K562 (cell line): ENCODE data around the gene TMEM139. TPM values are rescaled to one million over a fixed set of nuclear protein-coding genes. Genes with fewer than 3 reads are reported as not detected.

Experiments
- ATAC-seq: fragments of 200-7000 bp; cut with Tn5 transposase; 3 replicates; pipeline ENCODE4 v1.9.1; 2020; ENCODE audit warnings: moderate library complexity
- BruUV-seq: library from RNA; stranded (reverse); fragments of 400-500 nt; replicated peaks from 2 replicates; lab custom pipeline; 2021; lab: Mats Ljungman, UMichigan
- CTCF ChIA-PET: fragments of 300-600 bp; formaldehyde crosslinking; extraction: SDS; loops from one replicate; lab custom pipeline; 2021; ENCODE audit warnings: low intra/inter-chr PET ratio; lab: Yijun Ruan, JAX
- POLR2A ChIA-PET: fragments of 300-600, 350-650 bp; sonication (Branson Sonifier 250); formaldehyde crosslinking; extraction: SDS; loops from one replicate; lab custom pipeline; 2021; ENCODE audit warnings: antibody characterized with exemption, inconsistent platforms; lab: Yijun Ruan, JAX
- DNase-seq, 4 experiments: peaks; one replicate each; pipeline versions ENCODE4 v3.0.0 to v3.0.0-alpha.2; 2011 to 2018; ENCODE audit warnings: low spot score in 3 of 4, mixed read lengths in 3 of 4; ENCODE audit errors: extremely low read depth in 1 of 4
- FAIRE-seq: peaks from 2 replicates; lab custom pipeline; 2011; peaks lifted over from hg19 to GRCh38; lab: Jason Lieb, UNC
- H2AFZ ChIP-seq: 2 replicates; pipeline ENCODE4 v1.6.0; 2011; ENCODE audit warnings: low read depth, low read length, control low read depth, inconsistent platforms
- H3K27ac ChIP-seq: fragments of 200-600 bp; 3 replicates; pipeline ENCODE4 v1.8.0; 2011; ENCODE audit warnings: low read depth, mild to moderate bottlenecking, control low read depth, inconsistent platforms, low read length, moderate library complexity, mixed read lengths; ENCODE audit errors: extremely low read depth
- H3K27me3 ChIP-seq, 2 experiments: fragments of 300-600 bp in 1 of 2; 2 replicates in 1 of 2; 3 replicates in 1 of 2; pipeline versions ENCODE4 v1.6.0 to v1.8.0; 2011; ENCODE audit warnings: inconsistent platforms in 2 of 2, low read length in 2 of 2, mild to moderate bottlenecking in 1 of 2, mixed read lengths in 1 of 2, moderate library complexity in 1 of 2; ENCODE audit not compliant: control insufficient read depth in 2 of 2, insufficient read depth in 2 of 2
- H3K36me3 ChIP-seq: fragments of 300-600 bp; 3 replicates; pipeline ENCODE4 v1.8.0; 2011; ENCODE audit warnings: mild to moderate bottlenecking, low read length, inconsistent platforms; ENCODE audit not compliant: control insufficient read depth, insufficient read depth
- H3K4me1 ChIP-seq, 2 experiments: fragments of 200-600 bp in 1 of 2; replicated peaks in 1 of 2; 2 replicates in 1 of 2; 3 replicates in 1 of 2; pipeline versions ENCODE4 v1.5.1 to v1.8.0; 2011; ENCODE audit warnings: inconsistent platforms in 2 of 2, low read length in 2 of 2, mild to moderate bottlenecking in 1 of 2, mixed read lengths in 1 of 2, moderate library complexity in 1 of 2; ENCODE audit not compliant: control insufficient read depth in 2 of 2, insufficient read depth in 2 of 2
- H3K4me2 ChIP-seq: 2 replicates; pipeline ENCODE4 v1.6.1; 2011; ENCODE audit warnings: low read length, control low read depth, inconsistent platforms, mixed read lengths; ENCODE audit not compliant: insufficient read depth
- H3K4me3 ChIP-seq: fragments of 200-600 bp; sonication (generic), shearing (Covaris generic); 2 replicates; pipeline ENCODE4 v1.5.1; 2016; ENCODE audit warnings: control low read depth, inconsistent platforms
- H3K79me2 ChIP-seq: fragments of 200-600 bp; 3 replicates; pipeline ENCODE4 v1.8.0; 2011; ENCODE audit warnings: low read length, inconsistent platforms; ENCODE audit not compliant: control insufficient read depth, insufficient read depth
- H3K9ac ChIP-seq, 2 experiments: 2 replicates each; pipeline versions ENCODE4 v1.6.0 to v1.6.1; 2011; ENCODE audit warnings: low read depth in 2 of 2, low read length in 2 of 2, control low read depth in 1 of 2, inconsistent platforms in 1 of 2, mild to moderate bottlenecking in 1 of 2, mixed read lengths in 1 of 2; ENCODE audit not compliant: insufficient read depth in 1 of 2
- H3K9me1 ChIP-seq: one replicate; pipeline ENCODE4 v1.6.0; 2011; ENCODE audit warnings: inconsistent platforms, mild to moderate bottlenecking, low read length, moderate library complexity; ENCODE audit not compliant: control insufficient read depth, insufficient read depth
- H3K9me3 ChIP-seq: replicated peaks from 2 replicates; pipeline ENCODE4 v1.5.1; 2011; ENCODE audit warnings: low read depth, low read length, inconsistent platforms; ENCODE audit not compliant: control insufficient read depth, insufficient read depth
- H4K20me1 ChIP-seq: replicated peaks from 2 replicates; pipeline ENCODE4 v1.6.1; 2011; ENCODE audit warnings: low read length, inconsistent platforms, mixed read lengths; ENCODE audit not compliant: control insufficient read depth, insufficient read depth
- CBFA2T2 ChIP-seq: fragments of 450-650 bp; conservative IDR thresholded peaks from 2 replicates; pipeline ENCODE4 v1.6.1; 2017; ENCODE audit warnings: mild to moderate bottlenecking
- CXXC5 ChIP-seq: fragments of 250-450 bp; sonication (Bioruptor Pico); IDR thresholded peaks from 2 replicates; pipeline ENCODE4 v1.8.0; 2022; ENCODE audit warnings: inconsistent platforms, mild to moderate bottlenecking, moderate library complexity
- E2F8 ChIP-seq: fragments of 450-650 bp; IDR thresholded peaks from 2 replicates; pipeline ENCODE4 v1.7.1; 2018; ENCODE audit warnings: mild to moderate bottlenecking, low read depth; ENCODE audit not compliant: partially characterized antibody
- EHMT2 ChIP-seq: fragments of 450-650 bp; IDR thresholded peaks from 2 replicates; pipeline ENCODE4 v1.6.1; 2018; ENCODE audit warnings: antibody characterized with exemption
- JUND ChIP-seq, 2 experiments: IDR thresholded peaks; 2 replicates in 1 of 2; 3 replicates in 1 of 2; pipeline ENCODE4 v1.6.1; 2011; ENCODE audit warnings: borderline replicate concordance in 2 of 2, low read depth in 2 of 2, low read length in 2 of 2, improper control_type of control experiment in 1 of 2, missing biosample characterization in 1 of 2, missing genetic modification characterization in 1 of 2, missing genetic modification reagents in 1 of 2
- KHSRP ChIP-seq: fragments of 450-650 bp; IDR thresholded peaks from 2 replicates; pipeline ENCODE4 v1.6.1; 2017
- KLF16 ChIP-seq: IDR thresholded peaks from 2 replicates; pipeline ENCODE4 v1.6.1; 2016; ENCODE audit warnings: antibody characterized with exemption
- SMARCE1 ChIP-seq: fragments of 450-650 bp; IDR thresholded peaks from 2 replicates; pipeline ENCODE4 v1.7.1; 2016; ENCODE audit warnings: mild to moderate bottlenecking
- TRIM28 ChIP-seq: fragments of 450-650 bp; IDR thresholded peaks from 2 replicates; pipeline ENCODE4 v1.6.1; 2017
- ZNF518B ChIP-seq: fragments of 250-450 bp; sonication (Bioruptor Pico); IDR thresholded peaks from 2 replicates; pipeline ENCODE4 v1.5.0; 2021; ENCODE audit warnings: mild to moderate bottlenecking, moderate library complexity
- WGBS: fragments of 100-300 bp; shearing (Covaris generic); methylation state at CpG from one replicate; pipeline ENCODE4 v1.1.6; 2016; ENCODE audit warnings: low coverage, mixed read lengths; ENCODE audit not compliant: insufficient coverage; ENCODE audit errors: missing lambda C conversion rate; 5-methylcytosine and 5-hydroxymethylcytosine counted together
- in situ Hi-C: fragments of 300-500 bp; cut with MboI; formaldehyde crosslinking; loops from 4 replicates; pipeline ENCODE4 v1.15.0; 2018; ENCODE audit warnings: inconsistent platforms, mixed read lengths
- intact Hi-C: fragments of 100-400 bp; cut with micrococcal nuclease; formaldehyde crosslinking; loops from 2 replicates; pipeline ENCODE4 v1.14.2; 2022
- polyA plus RNA-seq, 8 experiments: library from polyadenylated mRNA; depleted of rRNA in 4 of 8; stranded (reverse) in 5 of 8; unstranded in 3 of 8; fragments of >200 nt; fragmentation: Nextera tagmentation in 2 of 8; fragmentation: Illumina TruSeq in 1 of 8; extraction: Ambion mirVana in 2 of 8; extraction: Trizol in 1 of 8; gene quantifications; 2 replicates each; pipeline versions ENCODE4 v1.2.1 to v1.2.3, GENCODE V29; 2011 to 2014; ENCODE audit warnings: inconsistent platforms in 1 of 8, missing spikeins in 1 of 8
- total RNA-seq, 7 experiments: library from RNA; depleted of rRNA in 6 of 7; stranded (reverse); fragments of >200 nt in 6 of 7; fragmentation: Illumina TruSeq in 2 of 7; extraction: Trizol in 2 of 7; gene quantifications; 2 replicates each; pipeline versions ENCODE4 v1.2.1 to v1.2.3, GENCODE V29; 2011 to 2021; ENCODE audit warnings: low replicate concordance in 1 of 7
- TF ChIP-seq, protein P1 (sequence below): fragments of 450-650 bp; IDR thresholded peaks from 2 replicates; pipeline ENCODE4 v1.6.1; 2016; ENCODE audit warnings: mild to moderate bottlenecking

The TMEM139 gene
- total and polyA plus RNA-seq, 9 of the 15 experiments (the other 6 are each of a cell fraction or from before 2014, with no cell fraction given) = 0.27 to 1.8 (median 0.79) TPM

DNA sequence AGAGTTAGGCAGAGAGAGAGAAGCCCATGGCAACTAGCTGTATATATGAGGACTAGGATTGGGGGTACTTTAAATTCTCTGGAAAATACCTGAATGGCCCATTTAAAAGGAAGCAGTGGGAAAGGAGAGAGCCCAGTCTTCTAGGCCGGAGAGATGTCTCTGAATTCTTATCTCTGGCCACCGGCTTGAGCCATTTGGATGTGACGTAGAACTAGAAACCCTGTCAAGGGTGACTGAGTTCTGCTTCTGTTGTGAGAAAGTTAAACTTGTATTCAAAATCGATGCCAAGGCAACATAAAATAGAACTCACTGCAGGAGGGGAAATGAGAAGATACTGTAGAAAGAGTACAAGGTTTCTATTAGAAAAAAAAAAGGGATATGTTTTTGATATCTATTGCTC lies 27.8 kb upstream of the TMEM139 start (continued):
- TF ChIP-seq, protein P1, sequence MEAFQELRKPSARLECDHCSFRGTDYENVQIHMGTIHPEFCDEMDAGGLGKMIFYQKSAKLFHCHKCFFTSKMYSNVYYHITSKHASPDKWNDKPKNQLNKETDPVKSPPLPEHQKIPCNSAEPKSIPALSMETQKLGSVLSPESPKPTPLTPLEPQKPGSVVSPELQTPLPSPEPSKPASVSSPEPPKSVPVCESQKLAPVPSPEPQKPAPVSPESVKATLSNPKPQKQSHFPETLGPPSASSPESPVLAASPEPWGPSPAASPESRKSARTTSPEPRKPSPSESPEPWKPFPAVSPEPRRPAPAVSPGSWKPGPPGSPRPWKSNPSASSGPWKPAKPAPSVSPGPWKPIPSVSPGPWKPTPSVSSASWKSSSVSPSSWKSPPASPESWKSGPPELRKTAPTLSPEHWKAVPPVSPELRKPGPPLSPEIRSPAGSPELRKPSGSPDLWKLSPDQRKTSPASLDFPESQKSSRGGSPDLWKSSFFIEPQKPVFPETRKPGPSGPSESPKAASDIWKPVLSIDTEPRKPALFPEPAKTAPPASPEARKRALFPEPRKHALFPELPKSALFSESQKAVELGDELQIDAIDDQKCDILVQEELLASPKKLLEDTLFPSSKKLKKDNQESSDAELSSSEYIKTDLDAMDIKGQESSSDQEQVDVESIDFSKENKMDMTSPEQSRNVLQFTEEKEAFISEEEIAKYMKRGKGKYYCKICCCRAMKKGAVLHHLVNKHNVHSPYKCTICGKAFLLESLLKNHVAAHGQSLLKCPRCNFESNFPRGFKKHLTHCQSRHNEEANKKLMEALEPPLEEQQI = 0 out of 2 replicates have a peak, but pooled peaks have one; percentile 41
- TF ChIP-seq TRIM28 = 0 out of 2 replicates have a peak, but pooled peaks have one; percentile 41
- 0 out of 2 replicates have a peak, but pooled peaks have one; percentile 42 for TF ChIP-seq KHSRP
- TF ChIP-seq CBFA2T2 = peak; percentile 70
- no peak for TF ChIP-seq KLF16
- TF ChIP-seq SMARCE1 = peak; percentile 63
- TF ChIP-seq CXXC5 = peak; percentile 35
- TF ChIP-seq JUND (IDR thresholded peaks at IDR 0.05; ENCODE audit: borderline replicate concordance, low read depth, low read length) = 0 out of 2 replicates have a peak, but pooled peaks have one; percentile 32
- TF ChIP-seq JUND (tag; IDR thresholded peaks at IDR 0.05; ENCODE audit: borderline replicate concordance, low read depth, low read length) = no peak; the same call in 1 of the 3 replicates

DNA sequence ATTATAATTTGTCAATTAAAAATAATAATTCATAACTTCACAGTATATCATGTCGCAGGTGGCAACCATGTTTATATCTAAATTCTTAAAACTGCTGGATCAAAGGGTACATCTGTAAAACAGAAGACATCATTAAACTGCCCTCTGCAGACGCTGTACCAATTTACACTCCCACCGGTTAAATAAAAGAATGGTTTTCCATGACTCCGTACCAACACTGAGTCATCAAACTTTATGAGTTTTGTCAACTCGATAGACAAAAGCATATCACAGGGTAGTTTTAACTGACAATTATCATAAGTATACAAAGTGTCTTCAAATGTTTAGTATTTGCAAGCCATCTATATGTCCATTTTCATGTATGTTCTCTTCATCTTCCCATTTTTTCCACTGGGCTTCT lies 27.3 kb upstream of the TMEM139 start:
- 20% methylated on average over 5 of the region's 5 CpGs for WGBS
- in situ Hi-C loops (no loop called here), intact Hi-C loops (loop anchor here (1.0 kb wide), 2 partner anchors 17 to 159 kb away; no protein-coding TSS in a partner anchor)
- no peaks in the 10 kb centered on the region for H3K36me3 ChIP-seq
- BruUV-seq = no TSS peak
- CTCF ChIA-PET = no interaction called here
- POLR2A ChIA-PET = no interaction called here
- H3K4me1 ChIP-seq = peaks cover 6 to 47% of the 10 kb centered on the region in 2 experiments; a peak in 4 of 5 replicates
- no peaks in the 10 kb centered on the region for H3K9me1 ChIP-seq
- peak in 3 of 4 experiments; percentile 34 to 45 (median 36) for DNase-seq
- no peak for FAIRE-seq
- peak overlapping the region in 1 of 2 experiments; percentile 58; a peak in 2 of 4 replicates for H3K9ac ChIP-seq
- no peaks in the 10 kb centered on the region for H3K79me2 ChIP-seq
- no peaks in the 10 kb centered on the region for H3K27me3 ChIP-seq
- H3K9me3 ChIP-seq = 0 out of 2 replicates have a peak, but pooled peaks cover 1% of the 10 kb centered on the region
- peak; percentile 5; the same call in 1 of the 3 replicates for ATAC-seq
- peak overlapping the region; percentile 84 for H3K27ac ChIP-seq
- no peaks in the 10 kb centered on the region for H4K20me1 ChIP-seq
- H3K4me3 ChIP-seq = no peak overlapping the region
- H2AFZ ChIP-seq = peak overlapping the region; percentile 89
- peak overlapping the region; percentile 62; the same call in 1 of the 2 replicates for H3K4me2 ChIP-seq
- TF ChIP-seq EHMT2 (no peak), ZNF518B (CRISPR knock-in tag) (no peak), E2F8 (no peak)
